Measurements from ENCODE around the gene TMEM74B. TPM values are rescaled to one million over a fixed set of nuclear protein-coding genes. Genes with fewer than 3 reads are reported as not detected.

Gene TMEM74B
- total and polyA plus RNA-seq, 9 of the 15 experiments (the other 6 are each of a cell fraction or from before 2014, with no cell fraction given) = 0.24 to 19.0 (median 7.5) TPM

DNA sequence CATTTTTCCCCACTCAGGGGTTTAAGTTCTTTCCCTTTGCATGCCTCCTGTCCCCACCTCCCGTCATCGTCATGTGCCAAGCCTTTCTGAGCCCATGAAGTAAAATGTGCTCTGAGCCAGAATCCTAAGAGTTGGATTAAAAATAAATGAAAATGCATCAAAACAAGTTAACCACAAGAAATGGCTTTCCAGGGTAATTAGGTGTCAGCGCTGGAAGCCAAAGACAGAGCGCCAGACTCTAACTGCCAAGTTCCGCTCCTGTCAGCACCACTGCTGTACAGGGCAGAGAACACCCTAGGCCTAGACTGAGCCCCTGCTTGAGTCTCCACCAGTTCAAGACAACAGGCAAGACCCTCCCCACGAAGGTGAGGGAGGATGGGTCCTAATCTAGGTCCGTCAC is 13.0 kb upstream of the TMEM74B start:
- CTCF ChIA-PET (ENCODE audit: low intra/inter-chr PET ratio) = no interaction called here
- TF ChIP-seq SREBF2 (CRISPR knock-in tag; IDR thresholded peaks at IDR 0.05) = no peak
- no peak for TF ChIP-seq ETV6 (IDR thresholded peaks at IDR 0.05; ENCODE audit: borderline replicate concordance in 1 of 2, low read depth in 2 of 2, low read length in 1 of 2)
- TF ChIP-seq ETV6 (CRISPR knock-in tag; IDR thresholded peaks at IDR 0.05; ENCODE audit: borderline replicate concordance) = no peak
- TF ChIP-seq, protein P1, sequence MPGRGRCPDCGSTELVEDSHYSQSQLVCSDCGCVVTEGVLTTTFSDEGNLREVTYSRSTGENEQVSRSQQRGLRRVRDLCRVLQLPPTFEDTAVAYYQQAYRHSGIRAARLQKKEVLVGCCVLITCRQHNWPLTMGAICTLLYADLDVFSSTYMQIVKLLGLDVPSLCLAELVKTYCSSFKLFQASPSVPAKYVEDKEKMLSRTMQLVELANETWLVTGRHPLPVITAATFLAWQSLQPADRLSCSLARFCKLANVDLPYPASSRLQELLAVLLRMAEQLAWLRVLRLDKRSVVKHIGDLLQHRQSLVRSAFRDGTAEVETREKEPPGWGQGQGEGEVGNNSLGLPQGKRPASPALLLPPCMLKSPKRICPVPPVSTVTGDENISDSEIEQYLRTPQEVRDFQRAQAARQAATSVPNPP (IDR thresholded peaks at IDR 0.05; ENCODE audit: borderline replicate concordance, insufficient read depth, insufficient read length) = no peak
- no peak for TF ChIP-seq ELF4 (CRISPR knock-in tag; IDR thresholded peaks at IDR 0.05)
- no peak for TF ChIP-seq ZFP30 (CRISPR knock-in tag; IDR thresholded peaks at IDR 0.05; ENCODE audit: borderline replicate concordance)
- TF ChIP-seq, protein P2, sequence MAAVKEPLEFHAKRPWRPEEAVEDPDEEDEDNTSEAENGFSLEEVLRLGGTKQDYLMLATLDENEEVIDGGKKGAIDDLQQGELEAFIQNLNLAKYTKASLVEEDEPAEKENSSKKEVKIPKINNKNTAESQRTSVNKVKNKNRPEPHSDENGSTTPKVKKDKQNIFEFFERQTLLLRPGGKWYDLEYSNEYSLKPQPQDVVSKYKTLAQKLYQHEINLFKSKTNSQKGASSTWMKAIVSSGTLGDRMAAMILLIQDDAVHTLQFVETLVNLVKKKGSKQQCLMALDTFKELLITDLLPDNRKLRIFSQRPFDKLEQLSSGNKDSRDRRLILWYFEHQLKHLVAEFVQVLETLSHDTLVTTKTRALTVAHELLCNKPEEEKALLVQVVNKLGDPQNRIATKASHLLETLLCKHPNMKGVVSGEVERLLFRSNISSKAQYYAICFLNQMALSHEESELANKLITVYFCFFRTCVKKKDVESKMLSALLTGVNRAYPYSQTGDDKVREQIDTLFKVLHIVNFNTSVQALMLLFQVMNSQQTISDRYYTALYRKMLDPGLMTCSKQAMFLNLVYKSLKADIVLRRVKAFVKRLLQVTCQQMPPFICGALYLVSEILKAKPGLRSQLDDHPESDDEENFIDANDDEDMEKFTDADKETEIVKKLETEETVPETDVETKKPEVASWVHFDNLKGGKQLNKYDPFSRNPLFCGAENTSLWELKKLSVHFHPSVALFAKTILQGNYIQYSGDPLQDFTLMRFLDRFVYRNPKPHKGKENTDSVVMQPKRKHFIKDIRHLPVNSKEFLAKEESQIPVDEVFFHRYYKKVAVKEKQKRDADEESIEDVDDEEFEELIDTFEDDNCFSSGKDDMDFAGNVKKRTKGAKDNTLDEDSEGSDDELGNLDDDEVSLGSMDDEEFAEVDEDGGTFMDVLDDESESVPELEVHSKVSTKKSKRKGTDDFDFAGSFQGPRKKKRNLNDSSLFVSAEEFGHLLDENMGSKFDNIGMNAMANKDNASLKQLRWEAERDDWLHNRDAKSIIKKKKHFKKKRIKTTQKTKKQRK (IDR thresholded peaks at IDR 0.05; ENCODE audit: borderline replicate concordance, low read depth, low read length) = no peak

More for the DNA sequence above, 13.0 kb upstream of the TMEM74B start:
- in situ Hi-C loops (cut with MboI) = loop anchor here (10.0 kb wide), 1 partner anchor 383 kb away; no protein-coding TSS in a partner anchor
- DNase-seq (ENCODE audit: extremely low read depth in 1 of 4, low spot score in 3 of 4) (no peak), FAIRE-seq (no peak), ATAC-seq (no peak)
- Histone ChIP-seq H3K79me2 (ENCODE audit: control insufficient read depth, insufficient read depth, low read length) (no peaks in the 10 kb centered on the region), H3K9me3 (replicated peaks; ENCODE audit: control insufficient read depth, insufficient read depth, low read depth, low read length) (no peaks in the 10 kb centered on the region), H3K27ac (ENCODE audit: extremely low read depth, low read depth, low read length) (no peak overlapping the region), H2AFZ (ENCODE audit: low read depth, low read length) (no peak overlapping the region), H3K4me1 (replicated peaks in 1 of 2; ENCODE audit: control insufficient read depth in 2 of 2, insufficient read depth in 2 of 2, low read length in 2 of 2) (peaks cover 0 to 2% of the 10 kb centered on the region in 2 experiments; a peak in 1 of 5 replicates), H4K20me1 (replicated peaks; ENCODE audit: control insufficient read depth, insufficient read depth, low read length) (no peaks in the 10 kb centered on the region), H3K4me3 (no peak overlapping the region), H3K36me3 (ENCODE audit: control insufficient read depth, insufficient read depth, low read length) (no peaks in the 10 kb centered on the region), H3K4me2 (ENCODE audit: insufficient read depth, low read length) (no peak overlapping the region), H3K9ac (ENCODE audit: insufficient read depth in 1 of 2, low read depth in 2 of 2, low read length in 2 of 2) (no peak overlapping the region), H3K27me3 (ENCODE audit: control insufficient read depth in 2 of 2, insufficient read depth in 2 of 2, low read length in 2 of 2) (no peaks in the 10 kb centered on the region), H3K9me1 (ENCODE audit: control insufficient read depth, insufficient read depth, low read length) (no peaks in the 10 kb centered on the region)
- BruUV-seq (replicated peaks) = no TSS peak
- intact Hi-C loops (cut with micrococcal nuclease) = no loop called here
- 84% methylated on average over 7 of the region's 7 CpGs for WGBS (ENCODE audit: insufficient coverage, low coverage, missing lambda C conversion rate)
- POLR2A ChIA-PET = no interaction called here

All from K562 (cell line).